ENCODE data around the gene PRKACG.
"Not testable (repeated sequence)": the region's sequence is repeated elsewhere in the genome, so short reads cannot be mapped to it uniquely, and the experiment has no call there.

The PRKACG gene

GRCh38 chr9:68998812-68999211, 15.1 kb downstream of the PRKACG start:
- H3K4me3 ChIP-seq (ENCODE audit: low read depth, low read length): no peak overlapping the region
- no peak for TF ChIP-seq CTCF (IDR thresholded peaks at IDR 0.05; ENCODE audit: low read depth, low read length)

GRCh38 chr9:68998385-68998784, 15.5 kb downstream of the PRKACG start:
- H3K36me3 ChIP-seq: no peaks in the 10 kb centered on the region
- H3K4me1 ChIP-seq: no peaks in the 10 kb centered on the region
- DNase-seq: no peak
- TF ChIP-seq CTCF (IDR thresholded peaks at IDR 0.05; ENCODE audit: low read depth, low read length): no peak
- peaks cover 39% of the 10 kb centered on the region for H3K27me3 ChIP-seq
- no peaks in the 10 kb centered on the region for H3K9me3 ChIP-seq
- H3K4me3 ChIP-seq (ENCODE audit: low read depth, low read length): no peak overlapping the region

More at GRCh38 chr9:68998812-68999211, 15.1 kb downstream of the PRKACG start:
- Histone ChIP-seq H3K4me1 (no peaks in the 10 kb centered on the region), H3K36me3 (no peaks in the 10 kb centered on the region), H3K27me3 (peaks cover 39% of the 10 kb centered on the region), H3K9me3 (no peaks in the 10 kb centered on the region)
- DNase-seq: no peak

GRCh38 chr9:68997666-68998065, 16.2 kb downstream of the PRKACG start:
- Histone ChIP-seq H3K4me3 (ENCODE audit: low read depth, low read length) (no peak overlapping the region), H3K36me3 (no peaks in the 10 kb centered on the region), H3K27me3 (peaks cover 39% of the 10 kb centered on the region), H3K9me3 (no peaks in the 10 kb centered on the region), H3K4me1 (no peaks in the 10 kb centered on the region)
- DNase-seq: no peak
- no peak for TF ChIP-seq CTCF (IDR thresholded peaks at IDR 0.05; ENCODE audit: low read depth, low read length)

GRCh38 chr9:68996462-68996861, 17.5 kb downstream of the PRKACG start:
- Histone ChIP-seq H3K9me3 (no peaks in the 10 kb centered on the region), H3K27me3 (peaks cover 30% of the 10 kb centered on the region), H3K4me3 (ENCODE audit: low read depth, low read length) (no peak overlapping the region), H3K4me1 (no peaks in the 10 kb centered on the region), H3K36me3 (no peaks in the 10 kb centered on the region)
- TF ChIP-seq CTCF (IDR thresholded peaks at IDR 0.05; ENCODE audit: low read depth, low read length): no peak
- DNase-seq: no peak

GRCh38 chr9:68995776-68996175, 18.1 kb downstream of the PRKACG start:
- Histone ChIP-seq H3K4me3 (ENCODE audit: low read depth, low read length) (no peak overlapping the region), H3K27me3 (peaks cover 29% of the 10 kb centered on the region), H3K4me1 (no peaks in the 10 kb centered on the region), H3K9me3 (no peaks in the 10 kb centered on the region), H3K36me3 (no peaks in the 10 kb centered on the region)
- TF ChIP-seq CTCF (IDR thresholded peaks at IDR 0.05; ENCODE audit: low read depth, low read length): no peak
- DNase-seq: no peak

- DNase-seq: no peak
- Histone ChIP-seq H3K36me3 (no peaks in the 10 kb centered on the region), H3K27me3 (peaks cover 9% of the 10 kb centered on the region)
Observed at GRCh38 chr9:68991457-68991856, 22.5 kb downstream of the PRKACG start.

GRCh38 chr9:68986949-68987348, 27.0 kb downstream of the PRKACG start:
- H3K4me3 ChIP-seq (ENCODE audit: low read depth, low read length); H3K9me3 ChIP-seq; H3K36me3 ChIP-seq; H3K4me1 ChIP-seq; H3K27me3 ChIP-seq; DNase-seq: not testable (repeated sequence)

More at GRCh38 chr9:68991457-68991856, 22.5 kb downstream of the PRKACG start:
- Histone ChIP-seq H3K4me3 (ENCODE audit: low read depth, low read length) (no peak overlapping the region), H3K9me3 (no peaks in the 10 kb centered on the region), H3K4me1 (no peaks in the 10 kb centered on the region)
- no peak for TF ChIP-seq CTCF (IDR thresholded peaks at IDR 0.05; ENCODE audit: low read depth, low read length)
